Measurements from ENCODE around the gene FLNB. TPM values are rescaled to one million over a fixed set of nuclear protein-coding genes. Genes with fewer than 3 reads are reported as not detected.

FLNB gene
- total and polyA plus RNA-seq, 2 of the 13 experiments (the other 11 are each of a cell fraction or from before 2014, with no cell fraction given): 106 to 130 TPM

GRCh38 chr3:58176827-58177489 is 168.7 kb downstream of the FLNB start:
- ATAC-seq (no peak), DNase-seq (ENCODE audit: low spot score) (no peak), FAIRE-seq (no peak)
- peak overlapping the region; percentile 74; the same call in 1 of the 2 replicates for H3K9ac ChIP-seq (ENCODE audit: insufficient read depth, low read depth, low read length)
- POLR2A ChIA-PET: interaction anchor here (0.7 to 2.6 kb wide), 5 partner anchors 16 to 130 kb away, joined by 3 to 21 read pairs (median 7); partner anchors contain the start of genes HTD2 and RPP14
- no peak overlapping the region for H2AFZ ChIP-seq (ENCODE audit: low read length)
- H3K27me3 ChIP-seq (ENCODE audit: control insufficient read depth in 1 of 2, insufficient read depth in 2 of 2, low read length in 2 of 2): peaks cover 0 to 16% of the 10 kb centered on the region in 2 experiments; a peak in 2 of 5 replicates
- 0 out of 2 replicates have a peak overlapping the region, but pooled peaks have one; percentile 6 for H3K4me2 ChIP-seq (ENCODE audit: low read depth, low read length)
- no peaks in the 10 kb centered on the region for H3K79me2 ChIP-seq (ENCODE audit: insufficient read depth, low read length)
- H3K9me3 ChIP-seq (ENCODE audit: low read length): no peaks in the 10 kb centered on the region
- no peaks in the 10 kb centered on the region for H3K36me3 ChIP-seq (replicated peaks in 1 of 2; ENCODE audit: control insufficient read depth in 1 of 2, insufficient read depth in 2 of 2, low read length in 2 of 2)
- peak overlapping the region; percentile 95 for H3K27ac ChIP-seq (ENCODE audit: extremely low read length, insufficient read depth, low read length)
- no peak overlapping the region for H3K4me3 ChIP-seq (replicated peaks in 1 of 3; ENCODE audit: insufficient read depth in 1 of 3, low read depth in 2 of 3, low read length in 3 of 3)
- BruUV-seq (replicated peaks): no TSS peak
- 98% methylated on average over 10 of the region's 10 CpGs for WGBS (ENCODE audit: low lambda C conversion rate)
- intact Hi-C loops (cut with micrococcal nuclease; ENCODE audit: unreplicated experiment): no loop called here
- in situ Hi-C loops (cut with HindIII; ENCODE audit: extremely low pct_ligation_motif_present, low pct_unique_long_range_greater_than_20kb): no loop called here
- no peaks in the 10 kb centered on the region for H4K20me1 ChIP-seq (ENCODE audit: insufficient read depth, low read length)
- H3K4me1 ChIP-seq (ENCODE audit: insufficient read depth, low read length): peaks cover 100% of the 10 kb centered on the region
- CTCF ChIA-PET (ENCODE audit: low intra/inter-chr PET ratio, low total read pairs): interaction anchor here (1.3 kb wide), 1 partner anchor 10 kb away, joined by 4 read pairs; no protein-coding TSS in a partner anchor
- TF ChIP-seq HIC2 (CRISPR knock-in tag; IDR thresholded peaks at IDR 0.05; ENCODE audit: low read depth) (no peak), ZNF430 (CRISPR knock-in tag; IDR thresholded peaks at IDR 0.05) (no peak), PHF20 (CRISPR knock-in tag; IDR thresholded peaks at IDR 0.05) (peak; percentile 37; the same call in 1 of the 2 replicates), ZNF274 (CRISPR knock-in tag; IDR thresholded peaks at IDR 0.05) (no peak), AHDC1 (CRISPR knock-in tag; IDR thresholded peaks at IDR 0.05; ENCODE audit: borderline replicate concordance) (0 out of 2 replicates have a peak, but pooled peaks have one; percentile 17), ZNF562 (CRISPR knock-in tag; IDR thresholded peaks at IDR 0.05; ENCODE audit: borderline replicate concordance) (no peak), PRPF4 (IDR thresholded peaks at IDR 0.05; ENCODE audit: low read depth, low read length, poor library complexity, severe bottlenecking) (no peak), NR2F6 (IDR thresholded peaks at IDR 0.05) (no peak), NR2F6 (CRISPR knock-in tag; IDR thresholded peaks at IDR 0.05) (no peak), EP300 (IDR thresholded peaks at IDR 0.05; ENCODE audit: low read depth in 2 of 2, low read length in 2 of 2) (no peak), EP300 (CRISPR knock-in tag; IDR thresholded peaks at IDR 0.05; ENCODE audit: borderline replicate concordance) (no peak), ARNTL (CRISPR knock-in tag; IDR thresholded peaks at IDR 0.05) (no peak), ZNF280D (CRISPR knock-in tag; IDR thresholded peaks at IDR 0.05) (no peak), MTA3 (CRISPR knock-in tag; IDR thresholded peaks at IDR 0.05) (no peak)
